ENCODE data around the gene CYP4F12. TPM values are rescaled to one million over a fixed set of nuclear protein-coding genes. Genes with fewer than 3 reads are reported as not detected.
A peak's percentile ranks its signal among the peaks of the same experiment; 100 is the strongest.

The CYP4F12 gene
- total RNA-seq, 2 experiments from 2014 or later = 0.75 to 1.0 TPM

DNA sequence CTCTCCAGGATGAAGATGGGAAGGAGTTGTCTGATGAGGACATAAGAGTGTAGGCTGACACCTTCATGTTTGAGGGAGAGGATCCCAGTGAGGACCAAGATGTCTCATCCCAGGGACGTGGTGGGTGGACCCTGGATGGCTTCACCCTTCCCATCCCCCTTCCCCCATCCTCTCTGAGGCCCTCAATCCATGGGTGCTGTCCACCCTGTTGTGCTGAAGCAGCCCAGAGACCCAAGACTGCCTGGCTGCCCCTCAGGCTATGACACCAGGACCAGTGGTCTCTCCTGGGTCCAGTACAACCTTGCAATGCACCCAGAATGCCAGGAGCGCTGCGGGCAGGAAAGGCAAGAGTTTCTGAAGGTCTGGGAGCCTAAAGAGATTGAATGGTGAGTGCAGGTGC lies 3.4 kb upstream of the CYP4F12 start:
- peaks cover 0 to 3% of the 10 kb centered on the region in 2 experiments for H3K9me3 ChIP-seq (ENCODE audit: control insufficient read depth in 1 of 2, insufficient read depth in 1 of 2, low read length in 2 of 2)
- no peak for DNase-seq
- Mint-ChIP-seq H3K4me1 (ENCODE audit: low read depth) (peaks cover 23% of the 10 kb centered on the region), H3K36me3 (ENCODE audit: low read depth) (no peaks in the 10 kb centered on the region), H3K4me3 (no peak overlapping the region), H3K27ac (no peak overlapping the region), H3K27me3 (no peaks in the 10 kb centered on the region), H3K9me3 (no peaks in the 10 kb centered on the region)
- ATAC-seq (ENCODE audit: poor library complexity) = no peak
- H3K4me1 ChIP-seq (ENCODE audit: insufficient read depth, low read length) = peaks cover 16% of the 10 kb centered on the region
- intact Hi-C loops (cut with DNase I, micrococcal nuclease) = no loop called here
- CTCF ChIA-PET = no interaction called here
- H3K27me3 ChIP-seq (ENCODE audit: control insufficient read depth in 1 of 2, insufficient read depth in 2 of 2, low read length in 2 of 2) = peaks cover 4 to 18% of the 10 kb centered on the region in 2 experiments
- POLR2A ChIA-PET = no interaction called here
- no peak overlapping the region for H3K4me3 ChIP-seq (ENCODE audit: low read length)
- H3K27ac ChIP-seq (ENCODE audit: low read depth in 1 of 2, low read length in 2 of 2) = no peak overlapping the region
- TF ChIP-seq, protein P1, sequence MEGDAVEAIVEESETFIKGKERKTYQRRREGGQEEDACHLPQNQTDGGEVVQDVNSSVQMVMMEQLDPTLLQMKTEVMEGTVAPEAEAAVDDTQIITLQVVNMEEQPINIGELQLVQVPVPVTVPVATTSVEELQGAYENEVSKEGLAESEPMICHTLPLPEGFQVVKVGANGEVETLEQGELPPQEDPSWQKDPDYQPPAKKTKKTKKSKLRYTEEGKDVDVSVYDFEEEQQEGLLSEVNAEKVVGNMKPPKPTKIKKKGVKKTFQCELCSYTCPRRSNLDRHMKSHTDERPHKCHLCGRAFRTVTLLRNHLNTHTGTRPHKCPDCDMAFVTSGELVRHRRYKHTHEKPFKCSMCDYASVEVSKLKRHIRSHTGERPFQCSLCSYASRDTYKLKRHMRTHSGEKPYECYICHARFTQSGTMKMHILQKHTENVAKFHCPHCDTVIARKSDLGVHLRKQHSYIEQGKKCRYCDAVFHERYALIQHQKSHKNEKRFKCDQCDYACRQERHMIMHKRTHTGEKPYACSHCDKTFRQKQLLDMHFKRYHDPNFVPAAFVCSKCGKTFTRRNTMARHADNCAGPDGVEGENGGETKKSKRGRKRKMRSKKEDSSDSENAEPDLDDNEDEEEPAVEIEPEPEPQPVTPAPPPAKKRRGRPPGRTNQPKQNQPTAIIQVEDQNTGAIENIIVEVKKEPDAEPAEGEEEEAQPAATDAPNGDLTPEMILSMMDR (IDR thresholded peaks at IDR 0.05) = no peak
- H3K36me3 ChIP-seq (ENCODE audit: insufficient read depth, low read length) = no peaks in the 10 kb centered on the region

DNA sequence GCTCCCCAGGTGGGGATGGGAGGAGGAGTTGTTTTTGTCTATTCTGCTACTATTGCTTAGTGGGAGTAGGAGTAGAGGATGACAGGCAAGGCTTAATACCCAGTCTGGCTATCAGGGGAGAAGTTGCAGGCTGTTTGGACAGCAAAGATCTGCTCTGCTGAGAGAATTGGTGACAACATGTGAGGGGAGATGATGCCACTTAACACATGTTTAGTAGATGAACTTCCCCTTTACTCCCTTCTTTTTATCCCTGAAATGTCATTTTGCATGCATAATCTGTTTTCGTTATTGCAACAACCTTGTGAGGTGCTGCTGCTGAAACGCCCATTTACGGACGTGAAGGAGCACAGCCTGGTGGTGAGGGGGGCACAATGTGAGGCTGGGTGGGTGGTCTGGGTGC lies 3.0 kb upstream of the CYP4F12 start:
- H3K4me1 Mint-ChIP-seq (ENCODE audit: low read depth) = peaks cover 23% of the 10 kb centered on the region
- ATAC-seq (ENCODE audit: poor library complexity) (no peak), DNase-seq (no peak)
- ChIA-PET POLR2A (no interaction called here), CTCF (no interaction called here)
- Histone ChIP-seq H3K27ac (ENCODE audit: low read depth in 1 of 2, low read length in 2 of 2) (no peak overlapping the region), H3K27me3 (ENCODE audit: control insufficient read depth in 1 of 2, insufficient read depth in 2 of 2, low read length in 2 of 2) (peaks cover 4 to 15% of the 10 kb centered on the region in 2 experiments), H3K36me3 (ENCODE audit: insufficient read depth, low read length) (no peaks in the 10 kb centered on the region), H3K4me1 (ENCODE audit: insufficient read depth, low read length) (peaks cover 16% of the 10 kb centered on the region), H3K4me3 (ENCODE audit: low read length) (no peak overlapping the region), H3K9me3 (ENCODE audit: control insufficient read depth in 1 of 2, insufficient read depth in 1 of 2, low read length in 2 of 2) (peaks cover 0 to 3% of the 10 kb centered on the region in 2 experiments)
- no peak overlapping the region for H3K27ac Mint-ChIP-seq
- H3K4me3 Mint-ChIP-seq = no peak overlapping the region
- no peaks in the 10 kb centered on the region for H3K9me3 Mint-ChIP-seq
- TF ChIP-seq, protein P1 (IDR thresholded peaks at IDR 0.05) = no peak
- intact Hi-C loops (cut with DNase I, micrococcal nuclease) = no loop called here
- no peaks in the 10 kb centered on the region for H3K36me3 Mint-ChIP-seq (ENCODE audit: low read depth)
- no peaks in the 10 kb centered on the region for H3K27me3 Mint-ChIP-seq

DNA sequence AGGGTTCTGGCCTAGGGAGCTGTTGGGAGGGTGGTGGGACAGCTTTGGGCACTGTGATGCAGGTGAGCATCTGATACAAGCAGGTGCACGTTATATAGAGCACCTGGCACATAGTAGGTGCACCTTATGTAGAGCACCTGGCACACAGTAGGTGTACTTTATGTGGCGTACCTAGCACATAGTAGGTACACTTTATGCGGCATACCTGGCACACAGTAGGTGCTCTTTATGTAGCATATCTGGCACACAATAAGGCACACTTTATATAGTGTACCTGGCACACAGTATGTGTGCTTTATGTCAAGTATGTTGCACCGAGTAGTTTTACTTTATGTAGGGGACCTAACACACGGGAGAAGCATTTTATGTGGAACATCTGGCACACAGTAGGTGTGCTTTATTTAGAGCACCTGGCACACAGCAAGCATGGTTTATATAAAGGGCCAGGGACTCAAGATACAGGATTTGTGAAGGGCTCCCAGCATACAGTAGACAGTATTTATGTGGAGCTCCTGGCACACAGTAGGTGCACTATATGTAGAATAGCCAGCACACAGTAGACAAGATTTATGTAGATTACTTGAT lies 1.6 kb upstream of the CYP4F12 start:
- peaks cover 23% of the 10 kb centered on the region for H3K4me1 Mint-ChIP-seq (ENCODE audit: low read depth)
- H3K27me3 ChIP-seq (ENCODE audit: control insufficient read depth in 1 of 2, insufficient read depth in 2 of 2, low read length in 2 of 2) = peaks cover 4 to 9% of the 10 kb centered on the region in 2 experiments
- H3K36me3 ChIP-seq (ENCODE audit: insufficient read depth, low read length) = no peaks in the 10 kb centered on the region
- H3K27me3 Mint-ChIP-seq = no peaks in the 10 kb centered on the region
- peak overlapping the region; percentile 79 for H3K27ac Mint-ChIP-seq
- intact Hi-C loops (cut with DNase I, micrococcal nuclease) = no loop called here
- ChIA-PET POLR2A (no interaction called here), CTCF (no interaction called here)
- H3K4me1 ChIP-seq (ENCODE audit: insufficient read depth, low read length) = peaks cover 16% of the 10 kb centered on the region
- H3K9me3 Mint-ChIP-seq = no peaks in the 10 kb centered on the region
- H3K9me3 ChIP-seq (ENCODE audit: control insufficient read depth in 1 of 2, insufficient read depth in 1 of 2, low read length in 2 of 2) = peaks cover 0 to 3% of the 10 kb centered on the region in 2 experiments
- no peaks in the 10 kb centered on the region for H3K36me3 Mint-ChIP-seq (ENCODE audit: low read depth)
- no peak for DNase-seq
- H3K4me3 Mint-ChIP-seq = no peak overlapping the region
- TF ChIP-seq, protein P1 (IDR thresholded peaks at IDR 0.05) = no peak
- no peak for ATAC-seq (ENCODE audit: poor library complexity)
- H3K4me3 ChIP-seq (ENCODE audit: low read length) = no peak overlapping the region
- no peak overlapping the region for H3K27ac ChIP-seq (ENCODE audit: low read depth in 1 of 2, low read length in 2 of 2)

Data from CD4-positive, alpha-beta T cell (primary cell).